Gastroesophageal sphincter (tissue), 4 donors: Measurements from ENCODE around the gene AGBL4. TPM values are rescaled to one million over a fixed set of nuclear protein-coding genes. Genes with fewer than 3 reads are reported as not detected.

Experiments
- ATAC-seq: fragments of 150-250 bp; one replicate; pipeline ENCODE4 v1.9.1; 2016; ENCODE audit warnings: mild to moderate bottlenecking, moderate library complexity
- H3K27ac ChIP-seq, 4 donors: fragments of 200-600 bp; sonication (generic) in 3 of 4; 1 replicate in 3 of 4; 2 replicates in 1 of 4; pipeline ENCODE4 v1.5.1; 2016 to 2019
- H3K27me3 ChIP-seq: fragments of 200-600 bp; sonication (generic); one replicate; pipeline ENCODE4 v1.5.1; 2019
- H3K36me3 ChIP-seq, 2 donors: fragments of 200-600 bp; sonication (generic); one replicate each; pipeline ENCODE4 v1.5.1; 2019; ENCODE audit warnings: control low read depth in 1 of 2
- H3K4me1 ChIP-seq, 3 donors: fragments of 200-600 bp; sonication (generic); 1 replicate in 2 of 3; 2 replicates in 1 of 3; pipeline ENCODE4 v1.5.1; 2016 to 2019; ENCODE audit warnings: control low read depth in 2 of 3
- H3K4me3 ChIP-seq, 2 donors: fragments of 200-600 bp; sonication (generic); one replicate each; pipeline ENCODE4 v1.5.1; 2019; ENCODE audit warnings: mild to moderate bottlenecking in 1 of 2, moderate library complexity in 1 of 2
- H3K9me3 ChIP-seq, 3 donors: fragments of 200-600 bp; sonication (generic); one replicate each; pipeline ENCODE4 v1.5.1; 2017 to 2019; ENCODE audit warnings: control low read depth in 2 of 3
- CTCF ChIP-seq, 4 experiments: fragments of 200-600 bp in 2 of 4; fragments of 450-650 bp in 2 of 4; sonication (generic) in 1 of 4; IDR thresholded peaks; one replicate each; pipeline ENCODE4 v1.5.1; 2017 to 2019; ENCODE audit warnings: antibody characterized with exemption in 4 of 4, mild to moderate bottlenecking in 2 of 4, moderate library complexity in 2 of 4
- EP300 ChIP-seq: sonication (generic); formaldehyde crosslinking; IDR thresholded peaks from one replicate; pipeline ENCODE4 v1.6.1; 2017; ENCODE audit warnings: antibody characterized with exemption, mild to moderate bottlenecking
- POLR2A ChIP-seq, 2 donors: fragments of 450-650 bp; IDR thresholded peaks; one replicate each; pipeline ENCODE4 v1.6.1; 2017; ENCODE audit warnings: antibody characterized with exemption in 2 of 2, mild to moderate bottlenecking in 2 of 2, moderate library complexity in 1 of 2
- POLR2AphosphoS5 ChIP-seq: sonication (generic); formaldehyde crosslinking; IDR thresholded peaks from one replicate; pipeline ENCODE4 v1.6.1; 2017; ENCODE audit warnings: antibody characterized with exemption
- WGBS, 2 donors: methylation state at CpG; one replicate each; pipeline ENCODE4 v1.1.5; 2018; ENCODE audit warnings: low coverage in 1 of 2; 5-methylcytosine and 5-hydroxymethylcytosine counted together
- total RNA-seq, 4 donors: library from RNA; depleted of rRNA; stranded (reverse); fragments of >200 nt; gene quantifications; one replicate each; pipeline ENCODE4 v1.1.0, GENCODE V29; 2016

AGBL4 gene
- total RNA-seq, 4 donors from 2014 or later: 1.6 TPM; not detected in 3

- Histone ChIP-seq H3K36me3 (no peaks in the 10 kb centered on the region), H3K4me3 (no peak overlapping the region), H3K9me3 (no peaks in the 10 kb centered on the region), H3K27me3 (peaks cover 4% of the 10 kb centered on the region), H3K27ac (no peak overlapping the region), H3K4me1 (no peaks in the 10 kb centered on the region)
- WGBS, 2 donors: 23 to 29% methylated on average over 5 of the region's 5 CpGs
- ATAC-seq: no peak
- TF ChIP-seq POLR2A (IDR thresholded peaks at IDR 0.05) (no peak), POLR2AphosphoS5 (no peak), EP300 (no peak), CTCF (IDR thresholded peaks at IDR 0.05) (no peak)
Measured at GRCh38 chr1:48916130-48917069, 1107.4 kb downstream of the AGBL4 start.

- Histone ChIP-seq H3K4me1 (no peaks in the 10 kb centered on the region), H3K27me3 (peaks cover 4% of the 10 kb centered on the region), H3K36me3 (no peaks in the 10 kb centered on the region), H3K4me3 (no peak overlapping the region), H3K27ac (no peak overlapping the region), H3K9me3 (no peaks in the 10 kb centered on the region)
- TF ChIP-seq EP300 (no peak), POLR2A (IDR thresholded peaks at IDR 0.05) (no peak), CTCF (IDR thresholded peaks at IDR 0.05) (no peak), POLR2AphosphoS5 (no peak)
- ATAC-seq: no peak
Measured at GRCh38 chr1:48908606-48909005, 1115.1 kb downstream of the AGBL4 start.

GRCh38 chr1:48906729-48907128 is 1117.0 kb downstream of the AGBL4 start:
- no peak overlapping the region for H3K4me3 ChIP-seq
- no peak for ATAC-seq
- H3K27ac ChIP-seq: no peak overlapping the region
- TF ChIP-seq POLR2AphosphoS5: no peak
- TF ChIP-seq CTCF (IDR thresholded peaks at IDR 0.05): no peak
- no peak for TF ChIP-seq POLR2A (IDR thresholded peaks at IDR 0.05)
- no peak for TF ChIP-seq EP300
- 55 to 70% methylated on average over 1 of the region's 1 CpG for WGBS, 2 donors
- no peaks in the 10 kb centered on the region for H3K4me1 ChIP-seq
- no peaks in the 10 kb centered on the region for H3K9me3 ChIP-seq
- H3K27me3 ChIP-seq: peaks cover 6% of the 10 kb centered on the region
- H3K36me3 ChIP-seq: no peaks in the 10 kb centered on the region

- no peak overlapping the region for H3K4me3 ChIP-seq
- H3K4me1 ChIP-seq: no peaks in the 10 kb centered on the region
- peaks cover 6% of the 10 kb centered on the region for H3K27me3 ChIP-seq
- H3K27ac ChIP-seq: no peak overlapping the region
- no peak for TF ChIP-seq POLR2A (IDR thresholded peaks at IDR 0.05)
- no peak for TF ChIP-seq CTCF (IDR thresholded peaks at IDR 0.05)
- no peak for TF ChIP-seq EP300
- no peaks in the 10 kb centered on the region for H3K9me3 ChIP-seq
- no peaks in the 10 kb centered on the region for H3K36me3 ChIP-seq
- ATAC-seq: no peak
- WGBS, 2 donors: 80 to 100% methylated on average over 1 of the region's 1 CpG
Measured at GRCh38 chr1:48906164-48906563, 1117.6 kb downstream of the AGBL4 start.

- Histone ChIP-seq H3K27me3 (peaks cover 13% of the 10 kb centered on the region), H3K9me3 (peaks cover 0 to 4% (median 0%) of the 10 kb centered on the region in 3 donors), H3K27ac (no peak overlapping the region), H3K4me1 (no peaks in the 10 kb centered on the region), H3K36me3 (no peaks in the 10 kb centered on the region), H3K4me3 (no peak overlapping the region)
- ATAC-seq: no peak
- WGBS, 2 donors: 50 to 89% methylated on average over 1 of the region's 1 CpG
- TF ChIP-seq POLR2AphosphoS5: no peak
Measured at GRCh38 chr1:48903291-48903690, 1120.5 kb downstream of the AGBL4 start.
